Sigmoid colon (tissue), 4 donors: Measurements from ENCODE around the gene FBXO10.

Source experiments
- POLR2AphosphoS5 ChIP-seq, 4 donors: sonication (generic); formaldehyde crosslinking; IDR thresholded peaks; one replicate each; pipeline ENCODE4 v1.6.1; 2017; ENCODE audit warnings: antibody characterized with exemption in 4 of 4
- TF ChIP-seq, protein P1 (sequence below), 4 experiments: fragments of 450-650 bp in 3 of 4; fragments of 200-600 bp in 1 of 4; IDR thresholded peaks; one replicate each; pipeline ENCODE4 v1.5.1; 2016 to 2019; ENCODE audit warnings: antibody characterized with exemption in 4 of 4, mild to moderate bottlenecking in 3 of 4, moderate library complexity in 2 of 4

DNA sequence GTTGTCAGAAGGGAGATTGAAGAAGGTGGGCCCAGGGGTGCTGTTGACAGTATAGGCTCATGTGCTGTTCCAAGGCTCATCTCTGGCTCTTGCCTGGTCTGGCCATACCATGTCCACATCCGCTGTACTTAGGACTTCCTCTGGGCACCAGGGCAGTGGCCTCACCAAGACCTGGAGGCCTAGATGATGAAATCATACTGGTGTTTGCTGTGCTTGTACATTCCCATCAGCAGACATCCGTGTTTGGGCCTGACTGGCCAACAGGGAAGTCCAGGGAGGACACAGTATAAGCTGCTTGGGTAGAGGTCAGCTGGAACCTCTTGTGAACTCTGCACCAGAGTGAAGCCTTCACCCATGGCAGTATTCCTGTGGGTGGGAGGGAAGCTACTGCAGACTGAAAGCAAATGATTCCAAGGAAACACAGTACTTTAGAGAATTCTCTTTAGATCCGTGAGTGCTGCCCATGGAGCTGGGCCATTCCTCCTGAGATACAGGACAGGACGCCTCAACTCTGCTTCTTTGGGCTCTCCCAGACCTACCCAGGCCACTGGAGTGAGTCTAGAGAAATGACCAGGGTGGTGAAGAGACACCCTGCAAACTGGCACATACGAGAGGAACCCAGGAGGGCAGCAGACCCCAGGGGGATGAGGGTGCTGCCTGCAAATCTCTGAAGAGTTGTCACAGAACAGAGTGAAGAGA is 67.9 kb downstream of the FBXO10 start:
- TF ChIP-seq, protein P1, sequence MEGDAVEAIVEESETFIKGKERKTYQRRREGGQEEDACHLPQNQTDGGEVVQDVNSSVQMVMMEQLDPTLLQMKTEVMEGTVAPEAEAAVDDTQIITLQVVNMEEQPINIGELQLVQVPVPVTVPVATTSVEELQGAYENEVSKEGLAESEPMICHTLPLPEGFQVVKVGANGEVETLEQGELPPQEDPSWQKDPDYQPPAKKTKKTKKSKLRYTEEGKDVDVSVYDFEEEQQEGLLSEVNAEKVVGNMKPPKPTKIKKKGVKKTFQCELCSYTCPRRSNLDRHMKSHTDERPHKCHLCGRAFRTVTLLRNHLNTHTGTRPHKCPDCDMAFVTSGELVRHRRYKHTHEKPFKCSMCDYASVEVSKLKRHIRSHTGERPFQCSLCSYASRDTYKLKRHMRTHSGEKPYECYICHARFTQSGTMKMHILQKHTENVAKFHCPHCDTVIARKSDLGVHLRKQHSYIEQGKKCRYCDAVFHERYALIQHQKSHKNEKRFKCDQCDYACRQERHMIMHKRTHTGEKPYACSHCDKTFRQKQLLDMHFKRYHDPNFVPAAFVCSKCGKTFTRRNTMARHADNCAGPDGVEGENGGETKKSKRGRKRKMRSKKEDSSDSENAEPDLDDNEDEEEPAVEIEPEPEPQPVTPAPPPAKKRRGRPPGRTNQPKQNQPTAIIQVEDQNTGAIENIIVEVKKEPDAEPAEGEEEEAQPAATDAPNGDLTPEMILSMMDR (IDR thresholded peaks at IDR 0.05): no peak
- TF ChIP-seq POLR2AphosphoS5 (IDR thresholded peaks at IDR 0.05): no peak
